GM18907 (cell line): ENCODE data around the gene PHACTR3.

Experiments used
- ATAC-seq: cut with Tn5 transposase; IDR thresholded peaks from one replicate; pipeline ENCODE4 v1.9.1; 2021; ENCODE audit warnings: mild to moderate bottlenecking, moderate library complexity; ENCODE audit not compliant: unreplicated experiment

PHACTR3 gene

DNA sequence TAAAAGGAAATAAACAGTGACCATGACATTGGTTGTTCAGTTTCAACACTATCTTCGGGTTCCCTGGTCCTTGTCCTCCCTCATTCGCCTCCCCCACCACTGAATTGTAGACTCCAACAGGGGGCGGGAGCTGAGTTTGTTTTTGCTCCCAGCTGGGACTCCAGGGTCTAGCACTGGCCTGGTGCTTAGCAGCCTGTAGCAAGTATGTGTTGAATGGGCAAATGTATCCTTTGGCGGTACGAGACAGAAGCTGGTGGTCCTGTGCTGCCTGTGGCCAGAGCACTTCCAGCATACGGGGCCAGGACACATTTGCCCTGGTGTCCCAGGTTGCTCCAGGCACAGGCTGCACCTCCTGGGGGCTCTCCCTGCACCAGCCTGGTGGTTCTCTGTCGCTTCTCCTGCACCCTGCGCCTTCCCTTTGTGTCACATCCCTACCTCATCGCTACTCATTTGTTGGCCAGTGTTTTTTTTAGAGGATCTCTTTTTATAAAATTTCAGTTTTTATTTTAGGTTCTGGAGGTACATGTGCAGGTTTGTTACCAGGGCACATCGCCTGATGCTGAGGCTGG is 40.1 kb downstream of the PHACTR3 start:
- no peak for ATAC-seq

DNA sequence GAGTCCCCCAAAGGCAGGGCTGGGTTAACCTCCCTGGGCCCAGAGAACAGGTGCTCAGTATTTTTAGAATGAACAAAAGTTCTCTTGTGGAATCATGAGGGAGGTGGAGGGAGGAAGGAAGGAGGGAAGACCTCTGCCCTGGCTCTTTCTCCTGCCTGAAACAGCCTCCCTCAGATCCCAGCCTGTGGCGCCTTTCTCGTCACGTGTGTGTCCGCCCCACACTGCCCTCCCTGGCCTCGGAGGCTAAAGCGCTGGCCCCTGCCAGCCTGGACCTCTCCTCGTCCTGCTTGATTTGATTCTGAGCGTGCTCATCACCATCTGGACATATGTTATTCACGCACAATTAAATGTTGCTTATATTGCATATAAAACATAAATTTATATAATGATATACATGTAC is 40.9 kb downstream of the PHACTR3 start:
- ATAC-seq = no peak

DNA sequence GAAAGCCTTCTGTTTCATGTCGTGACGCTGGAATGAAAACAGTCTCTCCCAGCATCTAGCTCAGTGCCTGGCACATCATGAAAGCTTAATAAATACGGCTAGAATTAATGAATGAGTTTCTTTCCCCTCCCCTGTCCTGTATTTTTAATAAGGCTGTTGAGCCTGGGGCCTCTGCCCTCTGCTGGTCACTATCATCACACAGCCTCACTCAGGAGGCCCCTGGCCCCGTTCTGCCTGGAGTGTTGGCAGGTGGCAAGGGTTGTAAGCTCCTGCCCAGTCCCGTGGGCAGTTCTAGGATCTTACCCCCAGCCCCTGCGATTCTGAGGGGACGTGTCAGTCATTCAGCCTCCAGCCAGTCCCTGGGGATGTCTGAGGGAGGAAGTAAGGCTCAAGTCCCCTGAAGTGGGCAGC is 41.4 kb downstream of the PHACTR3 start:
- ATAC-seq = no peak

DNA sequence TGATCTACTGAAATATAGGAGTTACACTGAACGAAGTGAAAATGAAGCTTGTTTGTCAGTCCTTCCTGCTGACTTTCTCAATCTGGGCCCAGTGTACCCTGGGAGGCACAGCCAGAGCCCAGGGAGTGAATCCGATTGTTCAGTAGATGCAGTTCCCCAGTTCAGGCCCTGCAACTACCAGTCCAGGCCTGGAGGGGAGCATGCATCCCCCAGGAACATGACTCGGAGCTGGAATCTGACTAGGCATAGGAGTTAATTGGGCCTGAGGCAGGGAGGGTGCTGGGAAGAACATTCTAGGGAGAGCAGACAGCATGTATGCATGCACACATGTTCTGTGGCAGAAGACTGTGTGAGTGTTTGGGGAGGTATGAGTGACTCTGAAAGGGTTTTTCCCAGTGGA is 42.1 kb downstream of the PHACTR3 start:
- no peak for ATAC-seq

- no peak for ATAC-seq
Measured at GRCh38 chr20:59647271-59647670, 42.9 kb downstream of the PHACTR3 start.

GRCh38 chr20:59648466-59649070 is 44.2 kb downstream of the PHACTR3 start:
- ATAC-seq = no peak

GRCh38 chr20:59650418-59650817 is 46.1 kb downstream of the PHACTR3 start:
- ATAC-seq = no peak

- ATAC-seq = no peak
Measured at GRCh38 chr20:59652381-59652780, 48.0 kb downstream of the PHACTR3 start.

DNA sequence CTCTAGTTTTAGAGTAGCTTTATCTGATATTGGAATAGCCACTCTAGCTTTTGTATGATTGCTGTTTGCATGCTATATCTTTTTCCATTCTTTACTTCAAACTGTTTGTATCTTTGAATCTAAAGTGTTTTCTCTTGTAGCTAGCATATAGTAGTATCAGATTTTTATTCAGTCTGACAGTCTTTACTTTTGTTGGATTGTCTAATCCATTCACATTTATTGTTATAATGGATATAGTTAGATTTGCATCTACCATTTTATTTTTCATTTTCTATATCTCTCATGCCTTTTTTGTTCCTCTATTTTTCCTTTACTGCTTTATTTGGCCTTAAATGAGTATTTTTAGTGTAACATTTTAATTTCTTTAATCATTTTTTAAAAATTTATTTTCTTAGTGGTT is 52.1 kb downstream of the PHACTR3 start:
- ATAC-seq = no peak

GRCh38 chr20:59657459-59658046 is 53.2 kb downstream of the PHACTR3 start:
- ATAC-seq = no peak

- no peak for ATAC-seq
Measured at GRCh38 chr20:59660471-59660870, 56.1 kb downstream of the PHACTR3 start.

- no peak for ATAC-seq
Measured at GRCh38 chr20:59661153-59661552, 56.8 kb downstream of the PHACTR3 start.

DNA sequence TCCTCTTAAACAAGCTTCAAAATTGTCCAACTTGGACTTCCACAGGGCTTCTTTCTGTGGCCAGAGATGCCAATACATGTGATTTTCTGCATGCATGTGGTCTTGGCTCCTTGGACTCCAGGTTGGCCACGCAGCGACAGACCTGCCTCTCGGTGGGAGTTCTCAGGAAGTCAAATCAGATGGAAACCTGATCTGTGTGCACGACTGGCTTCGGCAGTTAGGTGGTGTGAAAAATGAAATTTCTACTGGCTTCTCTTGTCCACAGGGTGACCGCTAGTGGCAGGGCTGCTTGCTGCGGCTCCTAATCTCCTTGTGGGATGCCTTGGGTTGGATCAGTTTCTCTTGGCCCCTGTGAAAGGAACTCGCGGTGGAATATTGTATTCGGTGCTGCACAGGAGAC is 57.3 kb downstream of the PHACTR3 start:
- no peak for ATAC-seq

DNA sequence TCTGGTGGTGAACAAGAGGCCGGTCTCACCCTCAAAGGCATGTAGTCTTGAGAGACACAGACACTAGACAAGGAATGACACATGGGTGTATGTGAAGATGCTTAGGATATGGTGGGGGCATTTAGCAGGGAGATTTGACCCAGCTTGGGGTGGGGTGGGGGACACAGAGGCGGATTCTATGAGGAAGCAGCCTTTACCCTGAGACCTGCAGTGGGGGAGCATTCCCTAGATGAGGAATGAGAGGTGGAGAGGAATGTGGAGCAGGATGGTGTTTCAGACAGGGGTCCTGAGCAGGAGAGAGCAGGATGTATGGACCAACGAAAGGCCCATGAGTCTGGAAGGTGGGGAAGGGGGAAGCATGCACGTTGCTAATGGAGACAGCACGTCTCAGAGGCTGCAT is 57.8 kb downstream of the PHACTR3 start:
- no peak for ATAC-seq

GRCh38 chr20:59662856-59663512 is 58.6 kb downstream of the PHACTR3 start:
- no peak for ATAC-seq

- no peak for ATAC-seq
Measured at GRCh38 chr20:59663513-59664060, 59.2 kb downstream of the PHACTR3 start.

GRCh38 chr20:59664421-59664941 is 60.1 kb downstream of the PHACTR3 start:
- ATAC-seq = no peak

- no peak for ATAC-seq
Measured at GRCh38 chr20:59665656-59666555, 61.6 kb downstream of the PHACTR3 start.

- no peak for ATAC-seq
Measured at GRCh38 chr20:59666586-59666985, 62.2 kb downstream of the PHACTR3 start.

DNA sequence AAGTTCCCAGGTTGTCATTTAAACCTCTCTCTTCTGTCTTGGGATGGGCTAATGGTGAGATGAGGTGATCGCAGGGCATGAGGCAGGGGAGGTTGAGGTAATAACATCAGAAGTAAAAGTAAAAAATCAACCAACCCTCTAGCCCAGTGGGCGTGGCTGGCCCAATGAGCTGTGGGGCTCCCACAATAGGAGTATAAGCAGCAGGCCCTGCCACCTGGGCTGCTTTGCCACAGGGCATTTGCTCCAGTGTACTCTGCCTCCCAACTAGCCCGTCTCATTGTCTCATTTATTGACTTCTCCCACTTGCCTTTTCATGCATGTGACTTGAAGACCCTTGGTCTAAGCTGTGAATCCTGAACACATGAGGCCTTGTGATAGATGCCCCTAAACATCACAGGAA is 62.8 kb downstream of the PHACTR3 start:
- no peak for ATAC-seq
